Tibial nerve (tissue), 3 donors: ENCODE results near the gene PAPSS2.

ENCODE experiments used
- CTCF ChIP-seq, 5 experiments: fragments of 200-600 bp in 3 of 5; fragments of 450-650 bp in 2 of 5; sonication (generic) in 3 of 5; IDR thresholded peaks; one replicate each; pipeline ENCODE4 v1.5.1; 2016 to 2019; ENCODE audit warnings: antibody characterized with exemption in 5 of 5, mild to moderate bottlenecking in 3 of 5, moderate library complexity in 2 of 5
- POLR2A ChIP-seq, 2 donors: fragments of 450-650 bp; IDR thresholded peaks; one replicate each; pipeline ENCODE4 v1.6.1; 2017; ENCODE audit warnings: antibody characterized with exemption in 2 of 2, mild to moderate bottlenecking in 2 of 2, moderate library complexity in 2 of 2

GRCh38 chr10:87636313-87636915 lies 23.3 kb upstream of the PAPSS2 start:
- TF ChIP-seq CTCF (IDR thresholded peaks at IDR 0.05) (no peak), POLR2A (IDR thresholded peaks at IDR 0.05) (no peak)
